HL-60/S4 (cell line): ENCODE results near the gene SPTSSB.

ENCODE experiments used
- in situ Hi-C: fragments of 300-500 bp; cut with MboI; formaldehyde crosslinking; loops from 2 replicates; pipeline ENCODE4 v1.14.3; 2022; ENCODE audit warnings: low sequenced_read_pairs

The SPTSSB gene, protein sequence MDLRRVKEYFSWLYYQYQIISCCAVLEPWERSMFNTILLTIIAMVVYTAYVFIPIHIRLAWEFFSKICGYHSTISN

DNA sequence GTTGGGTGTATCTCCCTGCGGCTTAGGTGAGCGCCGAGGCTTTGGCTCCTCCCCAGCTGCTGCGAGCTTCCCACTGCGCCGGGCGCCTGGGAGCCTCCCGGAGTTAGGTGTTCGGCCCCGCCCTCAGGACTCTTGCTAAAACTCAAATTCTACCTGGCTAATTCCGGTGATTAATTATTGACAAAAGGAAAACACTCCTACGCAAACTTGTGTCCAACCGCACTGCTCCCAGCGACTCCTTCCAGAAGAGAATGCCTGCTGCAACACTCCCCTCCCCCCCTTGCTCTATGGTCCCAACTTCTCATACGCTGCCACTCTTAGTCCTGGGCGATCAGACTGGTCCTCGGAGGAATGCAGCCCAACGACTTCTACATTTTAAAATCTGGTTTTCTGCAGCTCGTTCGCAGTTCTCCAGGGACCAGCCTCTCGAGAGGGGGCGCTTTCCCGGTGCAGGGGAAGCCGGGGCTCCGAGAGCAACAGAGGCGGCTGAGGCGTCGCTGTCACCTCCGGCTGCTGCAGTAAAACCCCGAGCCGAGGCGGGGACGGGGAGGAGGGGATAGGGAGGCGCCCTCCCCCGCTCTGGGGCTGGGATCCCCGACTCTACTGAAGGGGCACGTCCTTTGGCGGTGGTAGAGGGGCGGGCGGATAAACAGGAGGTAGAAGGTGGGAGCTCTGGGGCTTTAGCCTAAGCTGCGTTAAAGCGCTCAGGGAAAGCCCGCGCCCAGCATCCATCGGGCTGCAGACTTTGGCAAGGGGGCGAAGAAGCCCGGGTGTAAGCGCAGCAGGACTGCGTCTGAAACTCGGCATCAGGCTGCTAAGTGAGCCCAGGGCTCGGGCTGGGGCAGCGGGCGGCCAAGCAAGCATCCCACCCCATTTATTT is at the start of gene SPTSSB:
Gene SPTSSB (minus strand): TSS at position 77 of the 880 bp plus-strand sequence. CDS start 25,194 bp downstream, outside the sequence.
- in situ Hi-C loops = no loop called here

DNA sequence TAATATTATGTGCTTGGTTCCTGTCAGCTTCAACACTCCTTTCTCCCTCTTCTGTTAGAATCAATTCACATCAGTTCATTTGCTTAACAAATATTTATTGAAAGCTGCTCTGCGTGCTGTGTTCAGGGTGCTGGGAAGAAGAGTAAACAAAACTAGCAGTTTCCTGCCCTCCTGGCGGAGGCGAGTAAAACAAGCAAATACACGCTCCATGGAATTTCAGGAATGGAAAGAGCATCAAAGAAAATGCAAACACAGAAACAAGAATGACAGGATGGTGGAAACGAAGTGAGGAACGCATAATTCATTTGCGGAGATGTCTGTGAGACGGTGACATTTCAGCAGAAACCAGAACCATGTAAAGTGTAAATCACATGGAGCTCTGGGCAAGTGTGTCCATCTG is 49.4 kb upstream of the SPTSSB start:
- in situ Hi-C loops = no loop called here

DNA sequence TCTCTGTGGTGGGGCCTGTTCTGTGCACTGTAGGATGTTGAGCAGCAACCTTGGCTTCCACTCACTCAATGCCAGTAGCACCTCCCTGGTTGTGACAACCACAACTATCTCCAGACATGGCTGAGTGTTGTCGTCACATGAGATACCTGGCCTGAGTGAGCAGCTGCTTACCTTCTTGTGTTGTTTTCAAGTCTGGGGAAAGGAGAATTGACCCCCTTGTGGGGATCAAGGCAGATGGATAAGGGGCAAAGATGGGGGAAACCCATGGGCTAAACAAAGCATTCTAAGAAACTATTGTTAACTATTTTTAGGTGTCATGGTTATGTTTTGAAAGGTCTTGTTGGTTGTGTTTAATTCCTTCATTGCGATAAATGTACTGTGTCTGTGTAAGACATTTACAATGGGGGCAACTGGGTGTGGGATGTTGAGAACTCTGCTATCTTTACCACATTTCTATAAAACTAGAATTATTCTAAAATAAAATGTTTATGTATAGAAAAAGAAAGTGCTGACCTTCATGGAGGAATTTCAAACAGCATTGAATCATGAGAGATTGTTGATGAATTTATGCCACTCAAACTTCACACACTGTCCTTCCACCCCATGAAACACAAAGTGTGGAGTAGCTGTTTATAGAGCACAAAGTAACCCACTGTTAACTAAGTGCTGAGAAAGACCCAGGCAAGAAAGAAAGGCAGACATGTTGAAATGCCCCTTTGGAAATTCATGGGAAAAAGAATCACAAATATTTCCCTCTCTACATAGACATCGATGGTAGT is 48.4 kb upstream of the SPTSSB start:
- in situ Hi-C loops = no loop called here

DNA sequence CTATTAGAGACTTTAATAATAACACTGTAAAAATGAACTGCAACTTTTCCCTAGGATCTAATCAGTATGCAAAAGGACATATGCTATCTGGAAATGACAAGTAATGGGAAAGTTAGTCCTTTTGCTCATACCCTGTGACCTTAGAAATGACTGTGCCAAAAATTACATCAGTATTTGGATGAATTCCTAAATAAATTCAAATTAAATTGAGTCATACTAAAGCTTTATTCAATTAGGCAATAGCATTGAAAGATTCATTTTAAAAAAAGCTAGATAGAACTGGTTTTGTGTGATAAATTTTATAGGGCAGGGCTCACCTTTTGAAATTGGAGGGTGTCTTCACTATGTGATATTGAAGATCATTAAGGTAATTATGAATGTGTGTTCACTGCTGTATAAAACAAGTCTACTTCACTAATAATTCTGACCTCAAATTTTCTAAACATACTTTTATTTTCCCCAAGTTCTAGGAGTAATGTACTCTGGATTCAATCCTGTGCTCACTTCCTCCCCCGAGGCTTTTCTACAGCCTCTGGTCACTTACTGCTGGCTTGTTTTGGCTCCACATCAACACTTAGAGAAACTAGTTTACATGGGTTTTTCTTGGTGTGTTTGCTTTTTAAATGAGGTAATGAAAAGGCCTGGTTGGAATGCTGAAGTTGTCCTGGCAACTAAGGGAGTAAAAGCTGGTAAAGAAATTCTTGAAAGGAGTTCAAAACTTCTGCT is 44.4 kb upstream of the SPTSSB start:
- in situ Hi-C loops = no loop called here

DNA sequence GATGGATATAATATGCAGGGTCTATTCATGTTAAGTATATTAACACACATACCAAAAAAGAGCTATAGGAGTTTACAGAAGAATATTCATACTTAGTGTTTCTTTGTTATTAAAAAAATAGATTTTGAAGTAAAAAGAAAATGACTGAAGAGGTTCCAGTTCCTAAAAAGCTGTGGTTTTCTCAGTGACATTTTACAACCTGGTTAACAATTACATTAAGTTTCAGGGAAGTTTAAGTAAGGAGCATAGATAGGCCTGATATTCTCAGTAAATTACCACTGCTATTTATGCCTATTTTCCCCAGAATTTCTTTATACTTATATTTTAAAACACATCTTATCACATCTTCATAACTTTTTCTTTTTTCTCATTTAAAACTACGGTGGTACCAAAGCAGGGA is 43.6 kb upstream of the SPTSSB start:
- in situ Hi-C loops = no loop called here

DNA sequence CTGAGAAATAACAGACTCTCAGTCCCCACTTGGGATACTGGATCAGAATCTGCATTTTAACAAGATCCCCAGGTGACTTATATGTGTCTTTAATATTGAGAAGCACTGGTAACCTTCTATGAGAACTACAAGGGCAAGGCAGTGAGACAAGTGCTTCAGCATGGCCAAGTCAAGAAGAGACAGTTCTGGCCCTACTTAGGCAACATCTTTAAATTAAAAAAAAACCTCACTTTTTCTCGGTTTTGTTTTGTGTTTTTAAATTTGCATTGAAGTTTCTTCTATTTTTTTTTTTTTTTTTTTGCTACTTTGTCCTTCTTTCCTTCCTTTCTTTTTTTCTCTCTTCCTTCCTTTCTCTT is 42.5 kb upstream of the SPTSSB start:
- in situ Hi-C loops = no loop called here

DNA sequence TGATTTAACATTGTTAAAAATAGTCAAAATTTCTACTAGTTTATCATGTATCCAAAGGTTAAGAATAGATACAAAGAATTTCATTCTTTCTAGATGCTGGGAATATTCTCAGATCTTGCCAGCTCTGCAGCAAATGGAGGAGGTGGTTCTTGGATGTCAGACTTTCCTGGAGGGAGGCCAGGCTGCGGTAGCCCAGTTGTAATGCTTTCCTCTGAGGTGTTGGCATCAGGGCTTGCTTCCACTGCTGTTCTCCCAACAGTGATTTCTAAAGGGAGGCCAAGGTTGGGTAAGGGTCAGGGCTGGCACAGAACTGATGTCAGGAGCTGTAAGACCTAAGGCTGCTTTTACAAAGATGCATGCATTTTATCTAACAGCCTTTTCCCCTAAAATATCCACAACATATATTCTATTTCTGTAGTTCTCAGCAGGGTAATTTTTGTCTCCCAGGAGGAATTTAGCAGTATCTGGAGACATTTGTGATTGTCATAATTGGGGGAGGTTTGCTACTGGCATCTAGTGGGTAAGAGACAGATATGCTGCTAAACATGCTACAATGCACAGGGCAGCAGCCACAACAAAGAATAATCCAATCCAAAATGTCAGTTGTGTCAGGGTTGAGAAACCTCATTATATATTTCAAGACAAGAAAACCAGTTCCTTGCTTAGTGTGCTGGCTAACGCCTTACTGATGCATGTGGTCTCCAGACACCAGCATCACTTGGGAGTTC is 42.0 kb upstream of the SPTSSB start:
- in situ Hi-C loops = no loop called here

DNA sequence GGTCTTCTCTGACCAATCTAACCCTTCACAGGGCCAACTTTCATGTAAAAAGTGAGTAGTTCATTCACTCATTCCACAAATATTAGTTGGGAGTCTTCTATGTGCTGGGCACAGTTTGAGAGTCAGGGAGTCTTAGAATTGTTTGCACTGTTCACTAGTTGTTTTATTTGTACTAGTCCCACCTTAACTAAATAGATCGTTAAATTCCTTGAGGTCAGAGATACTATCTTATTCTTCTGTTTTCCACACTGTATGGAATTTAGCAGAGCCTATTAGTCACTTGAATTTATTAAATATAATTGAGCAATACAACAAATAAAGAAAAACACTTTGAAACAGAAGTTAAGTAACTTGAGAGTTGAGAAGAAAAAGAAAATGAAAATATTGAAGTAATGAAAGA is 40.8 kb upstream of the SPTSSB start:
- in situ Hi-C loops = no loop called here

DNA sequence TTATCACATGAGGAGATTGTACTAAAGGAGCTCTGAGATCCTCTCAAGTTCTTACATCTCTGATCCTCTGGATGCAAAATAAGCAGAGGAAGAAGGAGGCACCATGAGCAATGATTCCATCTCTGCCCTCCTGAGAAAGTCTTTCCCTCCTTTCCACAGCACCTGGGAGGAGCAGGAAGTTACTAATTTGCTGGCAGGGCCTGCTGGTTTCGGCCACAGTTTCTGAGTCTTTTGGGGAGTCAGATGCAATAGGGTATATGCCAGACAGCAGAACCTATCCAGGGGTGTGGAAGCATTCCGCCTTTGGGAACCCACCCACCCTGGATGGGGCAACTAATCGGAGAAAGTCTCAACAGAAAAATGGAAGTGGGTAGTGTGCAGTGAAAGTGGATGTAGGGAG is 38.5 kb upstream of the SPTSSB start:
- in situ Hi-C loops = no loop called here

DNA sequence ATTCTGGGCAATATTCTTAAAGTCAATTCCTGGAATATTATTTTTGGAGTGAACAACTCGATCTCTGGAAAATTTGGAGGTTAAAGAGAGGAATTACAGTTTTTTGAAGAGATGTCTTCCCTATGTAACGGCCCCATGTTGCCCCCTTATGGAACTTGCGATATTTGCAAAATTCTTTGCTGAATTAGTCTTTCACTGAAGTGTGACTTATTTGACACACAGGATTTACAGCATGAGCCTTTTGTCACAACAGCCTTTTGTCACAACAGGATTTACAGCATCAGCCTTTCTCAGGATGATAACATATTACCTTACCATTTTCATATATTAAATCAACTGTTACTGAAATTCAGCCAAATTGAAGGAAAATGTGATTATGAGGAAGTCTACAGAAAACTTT is 37.8 kb upstream of the SPTSSB start:
- in situ Hi-C loops = no loop called here

DNA sequence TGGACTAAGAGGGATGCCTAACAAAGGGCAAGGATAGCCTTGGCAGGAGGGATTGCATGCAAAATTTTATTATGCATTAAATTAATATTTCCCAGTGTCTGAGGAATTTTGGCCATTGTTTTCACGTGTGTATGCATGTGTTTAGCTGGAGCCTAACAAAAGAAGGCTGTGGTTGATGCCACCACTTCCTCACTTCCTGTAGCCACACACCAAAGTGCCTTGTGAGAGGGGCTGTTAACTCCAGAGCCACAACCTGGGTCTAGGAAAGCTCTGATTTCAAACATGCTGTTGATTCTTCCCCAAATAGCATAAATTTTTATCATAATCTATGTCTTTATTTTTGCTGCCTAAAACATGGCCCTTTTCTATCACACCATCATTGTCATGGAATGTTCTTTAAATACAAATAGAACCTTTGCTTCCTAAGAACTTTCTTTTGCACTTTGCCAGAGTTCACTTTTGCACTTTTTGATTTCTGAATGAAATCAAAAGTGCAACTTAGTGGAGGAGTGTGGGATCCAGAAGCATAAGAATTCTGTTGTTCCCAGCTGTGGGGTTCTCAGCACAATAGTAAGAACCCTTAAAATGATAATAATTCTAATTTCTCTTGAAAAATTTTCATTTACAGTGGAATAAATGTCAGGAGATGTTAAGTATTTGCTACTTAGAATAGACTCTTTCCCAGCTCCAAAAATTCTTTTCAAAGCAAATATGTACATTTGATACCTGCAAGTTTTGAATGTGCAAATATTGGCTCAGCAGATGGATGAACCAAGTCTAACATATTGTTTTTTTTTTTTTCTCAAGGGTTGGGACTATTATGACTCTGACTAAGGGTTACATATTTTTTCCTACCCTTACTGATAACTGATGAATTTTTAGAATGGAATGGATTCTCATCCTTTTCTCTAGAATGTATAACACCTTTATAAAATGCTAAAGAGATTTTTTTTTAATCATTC is 35.6 kb upstream of the SPTSSB start:
- in situ Hi-C loops = no loop called here

DNA sequence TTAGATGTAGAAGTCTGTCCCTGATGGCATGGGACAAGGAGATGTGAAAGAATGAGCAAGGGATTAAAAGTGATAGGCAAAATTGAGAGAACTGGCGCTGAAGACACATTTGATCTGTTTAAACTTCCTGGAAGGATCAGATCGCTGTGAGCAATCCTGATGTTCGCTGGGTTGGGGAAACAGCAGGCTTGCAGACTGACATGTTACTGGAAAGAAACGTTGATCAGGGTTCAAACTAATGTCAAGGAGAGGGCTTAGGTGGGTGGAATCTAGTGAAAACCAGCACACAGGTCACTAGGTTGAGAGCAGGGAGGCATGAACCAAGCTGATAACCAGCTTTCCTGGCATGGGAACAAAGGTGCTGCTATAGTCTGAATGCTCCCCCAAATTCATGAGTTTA is 34.5 kb upstream of the SPTSSB start:
- in situ Hi-C loops = no loop called here

DNA sequence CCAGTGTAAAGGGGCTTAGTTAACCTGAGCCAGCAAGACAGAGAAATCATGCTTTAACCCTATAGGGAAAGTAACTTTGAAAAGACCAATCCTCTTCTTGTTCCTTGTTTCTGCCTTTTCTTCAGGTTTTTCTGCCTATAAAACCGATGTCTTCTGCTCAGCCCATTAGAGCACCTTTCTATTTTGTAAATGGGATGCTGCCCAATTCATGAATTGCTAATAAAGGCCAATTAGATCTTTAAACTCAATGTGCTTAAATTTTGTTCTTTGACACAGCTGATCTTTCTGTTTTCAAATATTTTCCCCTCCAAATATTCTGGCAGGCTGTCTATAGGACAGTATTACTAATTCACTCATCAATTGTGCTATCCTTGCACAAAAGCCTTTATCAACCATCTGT is 33.8 kb upstream of the SPTSSB start:
- in situ Hi-C loops = no loop called here

DNA sequence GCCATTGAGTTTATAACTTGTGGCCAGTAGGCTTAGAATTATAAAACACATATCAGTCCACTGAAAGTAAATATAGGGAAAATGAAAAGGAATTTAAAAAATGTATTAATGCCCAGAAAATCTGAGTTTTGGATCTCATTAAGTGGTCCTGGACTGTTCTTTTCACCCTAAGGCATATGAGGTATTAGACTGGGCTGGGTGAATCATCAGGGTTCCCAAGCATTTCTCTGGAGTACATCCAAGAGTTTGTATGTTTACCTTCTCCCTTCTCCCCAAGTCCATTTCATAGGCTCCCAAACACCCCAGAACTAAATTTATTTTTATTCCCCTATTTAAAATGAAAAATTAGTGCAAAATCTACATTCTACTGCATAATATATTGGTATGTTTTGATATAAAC is 31.9 kb upstream of the SPTSSB start:
- in situ Hi-C loops = no loop called here

DNA sequence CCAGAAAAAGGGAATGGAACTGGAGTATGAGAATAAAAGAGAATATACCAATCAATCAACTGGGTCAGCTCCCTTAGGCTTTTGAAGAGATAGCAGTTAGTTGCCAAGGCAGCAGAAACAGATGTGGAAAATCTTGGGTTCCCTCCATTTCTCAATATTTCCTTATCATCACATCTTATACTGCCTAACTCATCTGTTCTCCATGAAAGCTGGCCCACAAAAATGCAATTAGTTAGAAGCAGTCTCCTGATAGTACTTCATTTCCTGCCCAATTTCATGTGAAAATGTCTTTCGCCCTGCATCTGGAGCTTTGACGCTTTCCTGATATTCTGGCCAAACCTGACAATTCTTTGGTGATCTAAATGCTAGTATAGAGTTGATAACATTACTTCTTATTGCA is 30.1 kb upstream of the SPTSSB start:
- in situ Hi-C loops = no loop called here

DNA sequence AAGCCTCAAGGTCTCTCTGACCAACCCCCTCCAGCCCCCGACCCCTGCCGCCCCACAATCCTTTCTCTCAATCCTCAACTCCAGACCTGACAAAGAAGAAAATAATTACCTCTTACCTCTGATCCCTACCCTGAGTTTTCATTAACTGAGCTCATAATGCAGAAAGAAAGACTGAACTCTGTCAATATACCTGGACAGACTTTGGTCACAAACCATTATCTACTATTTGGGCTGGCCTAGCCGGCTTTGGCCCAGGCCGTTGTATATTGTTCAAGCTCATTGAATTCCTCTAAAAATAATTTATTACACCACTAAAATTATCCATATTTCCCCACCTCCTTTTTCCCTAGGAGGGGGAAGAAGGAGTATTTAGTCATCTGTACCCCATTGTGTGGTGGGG is 29.3 kb upstream of the SPTSSB start:
- in situ Hi-C loops = no loop called here

DNA sequence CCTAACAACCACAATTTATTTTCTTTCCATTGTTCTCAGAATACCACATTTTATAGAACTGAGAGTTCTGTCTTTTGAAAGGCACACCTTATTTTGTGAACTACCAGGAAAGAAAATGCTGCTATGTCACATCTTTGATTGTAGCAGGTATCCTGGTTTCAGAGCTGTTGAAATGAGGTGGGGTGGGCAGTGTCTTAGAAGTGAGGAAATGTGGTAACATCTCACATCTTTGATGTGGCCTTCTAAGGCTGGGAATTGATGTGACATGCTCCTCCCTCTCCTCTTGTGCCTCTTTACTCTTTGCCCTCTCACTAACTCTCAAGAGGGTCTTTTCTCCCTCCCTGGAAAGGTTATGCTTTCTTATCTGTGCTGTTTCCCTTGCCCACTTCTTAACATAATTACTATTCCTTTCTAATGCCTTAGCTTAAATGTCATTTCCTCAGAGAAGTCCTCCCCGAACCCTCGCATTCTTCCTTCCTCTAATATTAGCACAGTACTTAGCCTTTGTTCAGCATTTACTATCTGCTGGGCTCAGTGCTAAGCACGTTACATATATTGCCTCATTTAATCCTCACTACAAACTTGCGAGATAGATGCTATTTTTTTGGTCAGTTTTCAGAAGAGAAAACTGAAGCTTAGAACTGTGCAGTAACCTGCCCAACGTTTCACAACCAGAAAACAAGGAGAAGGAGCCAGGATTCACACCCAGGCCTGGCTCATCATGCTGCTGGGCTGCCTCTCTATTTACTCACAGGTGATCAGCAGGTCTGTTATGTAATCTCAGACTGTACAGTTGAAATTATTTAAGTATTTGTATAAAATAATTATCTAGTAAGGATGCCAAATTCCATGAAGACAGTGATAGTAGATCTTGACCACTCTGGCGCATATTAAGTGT is 24.0 kb upstream of the SPTSSB start:
- in situ Hi-C loops = no loop called here

DNA sequence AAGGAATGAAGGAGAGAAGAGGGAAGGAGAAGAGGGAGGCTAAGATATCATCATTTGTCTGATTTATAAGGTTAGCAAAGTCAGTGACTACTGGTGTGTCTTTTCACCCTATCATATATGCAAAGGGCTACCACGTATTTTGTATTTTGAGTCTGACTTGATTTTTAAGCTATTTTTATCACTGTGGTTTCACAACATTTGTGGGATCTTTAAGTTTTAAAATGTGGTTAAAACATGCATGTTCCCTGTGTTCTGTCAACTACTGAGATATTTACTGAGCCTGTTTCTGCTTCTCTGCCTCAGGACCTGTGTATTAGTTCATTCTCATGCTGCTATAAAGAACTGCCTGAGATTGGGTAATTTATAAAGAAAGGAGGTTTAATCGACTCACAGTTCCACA is 22.5 kb upstream of the SPTSSB start:
- in situ Hi-C loops = no loop called here

DNA sequence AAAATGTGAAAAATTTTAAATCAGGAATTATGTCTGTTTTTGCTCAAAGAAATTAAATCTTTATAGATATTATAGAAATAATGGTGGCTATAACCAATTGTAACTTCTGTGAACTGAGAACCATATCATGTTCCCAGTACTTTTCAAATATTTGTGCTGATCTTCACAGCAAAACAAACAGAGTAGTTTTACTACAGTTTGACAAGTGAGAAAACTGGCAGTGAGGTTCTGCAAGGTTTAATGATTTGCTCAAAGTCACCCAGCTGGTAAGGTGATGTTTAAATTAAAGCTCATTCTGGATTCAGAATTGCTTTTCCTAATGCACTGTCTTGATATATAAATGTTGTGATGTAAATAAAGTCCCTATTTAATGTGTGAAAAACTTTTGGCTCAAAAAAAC is 22.0 kb upstream of the SPTSSB start:
- in situ Hi-C loops = no loop called here
